Nephron (organoid): ENCODE data around the gene HSD17B13.
A peak's percentile ranks its signal among the peaks of the same experiment; 100 is the strongest.

Experiments
- H3K27ac Mint-ChIP-seq, 3 experiments: 2 replicates each; pipeline ENCODE4 v1.8.0; 2020; ENCODE audit warnings: mixed read lengths in 3 of 3, mild to moderate bottlenecking in 2 of 3, moderate library complexity in 1 of 3
- H3K27me3 Mint-ChIP-seq: 2 replicates; pipeline ENCODE4 v1.8.0; 2021; ENCODE audit warnings: low read depth, mild to moderate bottlenecking, moderate library complexity, mixed read lengths
- H3K36me3 Mint-ChIP-seq: 2 replicates; pipeline ENCODE4 v1.8.0; 2020; ENCODE audit warnings: low read depth, mixed read lengths
- H3K4me1 Mint-ChIP-seq: 2 replicates; pipeline ENCODE4 v1.8.0; 2020; ENCODE audit warnings: mixed read lengths
- H3K4me3 Mint-ChIP-seq, 3 experiments: 2 replicates each; pipeline ENCODE4 v1.8.0; 2020; ENCODE audit warnings: mild to moderate bottlenecking in 3 of 3, mixed read lengths in 3 of 3, moderate library complexity in 2 of 3
- H3K9me3 Mint-ChIP-seq: 2 replicates; pipeline ENCODE4 v1.8.0; 2020; ENCODE audit warnings: mixed read lengths
- CTCF ChIP-seq, 3 experiments: fragments of 200-600 bp; sonication (generic); IDR thresholded peaks; one replicate each; pipeline ENCODE4 v1.5.0; 2021; ENCODE audit warnings: antibody characterized with exemption in 3 of 3; ENCODE audit not compliant: unreplicated experiment in 3 of 3

HSD17B13 gene

GRCh38 chr4:87322754-87323153, at the start of gene HSD17B13:
HSD17B13 (minus strand) TSS chr4:87322882; CDS start chr4:87322841, 41 bp downstream.
- Mint-ChIP-seq H3K4me3 (no peak within 1 kb of the TSS), H3K36me3 (no peaks in the 10 kb centered on the region), H3K9me3 (no peaks in the 10 kb centered on the region), H3K4me1 (no peaks in the 10 kb centered on the region), H3K27ac (no peak within 1 kb of the TSS), H3K27me3 (peaks cover 3% of the 10 kb centered on the region)
- TF ChIP-seq CTCF (IDR thresholded peaks at IDR 0.05; ENCODE audit: unreplicated experiment in 3 of 3) = no peak

GRCh38 chr4:87370068-87370467, 47.4 kb upstream of the HSD17B13 start:
- no peak overlapping the region for H3K27ac Mint-ChIP-seq
- no peaks in the 10 kb centered on the region for H3K4me1 Mint-ChIP-seq
- TF ChIP-seq CTCF (IDR thresholded peaks at IDR 0.05; ENCODE audit: unreplicated experiment in 3 of 3) = no peak
- peaks cover 64% of the 10 kb centered on the region for H3K36me3 Mint-ChIP-seq
- H3K4me3 Mint-ChIP-seq = no peak overlapping the region
- H3K27me3 Mint-ChIP-seq = no peaks in the 10 kb centered on the region
- H3K9me3 Mint-ChIP-seq = peaks cover 2% of the 10 kb centered on the region

GRCh38 chr4:87366521-87367162, 44.0 kb upstream of the HSD17B13 start:
- no peaks in the 10 kb centered on the region for H3K4me1 Mint-ChIP-seq

GRCh38 chr4:87365348-87365747, 42.7 kb upstream of the HSD17B13 start:
- TF ChIP-seq CTCF (IDR thresholded peaks at IDR 0.05; ENCODE audit: unreplicated experiment in 3 of 3) = no peak
- no peak overlapping the region for H3K27ac Mint-ChIP-seq
- no peaks in the 10 kb centered on the region for H3K4me1 Mint-ChIP-seq
- peaks cover 71% of the 10 kb centered on the region for H3K36me3 Mint-ChIP-seq
- no peak overlapping the region for H3K4me3 Mint-ChIP-seq
- no peaks in the 10 kb centered on the region for H3K27me3 Mint-ChIP-seq
- peaks cover 2% of the 10 kb centered on the region for H3K9me3 Mint-ChIP-seq

More at GRCh38 chr4:87366521-87367162, 44.0 kb upstream of the HSD17B13 start:
- TF ChIP-seq CTCF (IDR thresholded peaks at IDR 0.05; ENCODE audit: unreplicated experiment in 3 of 3) = no peak
- Mint-ChIP-seq H3K4me3 (no peak overlapping the region), H3K9me3 (peaks cover 2% of the 10 kb centered on the region), H3K27me3 (no peaks in the 10 kb centered on the region), H3K27ac (no peak overlapping the region), H3K36me3 (peaks cover 75% of the 10 kb centered on the region)

- H3K27me3 Mint-ChIP-seq = no peaks in the 10 kb centered on the region
- H3K4me3 Mint-ChIP-seq = no peak overlapping the region
- H3K4me1 Mint-ChIP-seq = no peaks in the 10 kb centered on the region
- peaks cover 2% of the 10 kb centered on the region for H3K9me3 Mint-ChIP-seq
- peaks cover 63% of the 10 kb centered on the region for H3K36me3 Mint-ChIP-seq
- no peak for TF ChIP-seq CTCF (IDR thresholded peaks at IDR 0.05; ENCODE audit: unreplicated experiment in 3 of 3)
- H3K27ac Mint-ChIP-seq = no peak overlapping the region
Measured at GRCh38 chr4:87363552-87363951, 40.9 kb upstream of the HSD17B13 start.

GRCh38 chr4:87360338-87360935, 37.8 kb upstream of the HSD17B13 start:
- Mint-ChIP-seq H3K27me3 (no peaks in the 10 kb centered on the region), H3K36me3 (peaks cover 45% of the 10 kb centered on the region), H3K4me3 (no peak overlapping the region), H3K9me3 (no peaks in the 10 kb centered on the region), H3K27ac (peak overlapping the region in 1 of 3 experiments; percentile 27), H3K4me1 (no peaks in the 10 kb centered on the region)
- TF ChIP-seq CTCF (IDR thresholded peaks at IDR 0.05; ENCODE audit: unreplicated experiment in 3 of 3) = no peak
